Skeletal muscle tissue (tissue), 4 donors: Measurements from ENCODE around the gene PRLH. TPM values are rescaled to one million over a fixed set of nuclear protein-coding genes. Genes with fewer than 3 reads are reported as not detected.

Experiments used
- H3K27ac ChIP-seq: one replicate; pipeline ENCODE4 v1.7.0; 2013; ENCODE audit warnings: mild to moderate bottlenecking, low read depth, low read length, inconsistent platforms
- H3K27me3 ChIP-seq, 3 donors: one replicate each; pipeline ENCODE4 v1.7.0; 2013; ENCODE audit warnings: low read length in 3 of 3; ENCODE audit not compliant: control insufficient read depth in 3 of 3, insufficient read depth in 3 of 3
- H3K36me3 ChIP-seq, 3 donors: one replicate each; pipeline ENCODE4 v1.7.0; 2013; ENCODE audit warnings: low read length in 3 of 3; ENCODE audit not compliant: control insufficient read depth in 3 of 3, insufficient read depth in 3 of 3
- H3K4me1 ChIP-seq, 3 donors: one replicate each; pipeline ENCODE4 v1.7.0; 2013; ENCODE audit warnings: low read length in 3 of 3, mild to moderate bottlenecking in 3 of 3; ENCODE audit not compliant: control insufficient read depth in 3 of 3, insufficient read depth in 3 of 3
- H3K4me3 ChIP-seq, 3 donors: one replicate each; pipeline ENCODE4 v1.7.0; 2013; ENCODE audit warnings: low read length in 3 of 3
- H3K9ac ChIP-seq, 3 donors: one replicate each; pipeline ENCODE4 v1.7.0; 2013; ENCODE audit warnings: low read length in 3 of 3, mild to moderate bottlenecking in 3 of 3, moderate library complexity in 2 of 3, low read depth in 1 of 3
- H3K9me3 ChIP-seq, 3 donors: one replicate each; pipeline ENCODE4 v1.7.0; 2013; ENCODE audit warnings: low read length in 3 of 3; ENCODE audit not compliant: control insufficient read depth in 3 of 3
- total RNA-seq: library from RNA; depleted of rRNA; stranded (reverse); fragments of >200 nt; gene quantifications from one replicate; pipeline ENCODE4 v1.2.3, GENCODE V29; 2014
- donor health status: Osteomylitis.

PRLH gene
- total RNA-seq, 1 donor from 2014 or later: not detected

GRCh38 chr2:237571551-237571950 is 5.2 kb downstream of the PRLH start:
- Histone ChIP-seq H3K27ac (no peak overlapping the region), H3K36me3 (no peaks in the 10 kb centered on the region), H3K4me3 (no peak overlapping the region), H3K27me3 (peaks cover 0 to 7% (median 6%) of the 10 kb centered on the region in 3 donors), H3K9ac (peak overlapping the region in 1 of 3 donors; percentile 33), H3K9me3 (no peaks in the 10 kb centered on the region), H3K4me1 (peaks cover 11 to 18% (median 13%) of the 10 kb centered on the region in 3 donors)

- H3K4me3 ChIP-seq: peak overlapping the region; percentile 27 to 69 (median 57)
- H3K27ac ChIP-seq: no peak overlapping the region
- peaks cover 0 to 7% (median 6%) of the 10 kb centered on the region in 3 donors for H3K27me3 ChIP-seq
- peaks cover 11 to 18% (median 13%) of the 10 kb centered on the region in 3 donors for H3K4me1 ChIP-seq
- H3K9me3 ChIP-seq: no peaks in the 10 kb centered on the region
- H3K9ac ChIP-seq: peak overlapping the region; percentile 23 to 67 (median 58)
- H3K36me3 ChIP-seq: no peaks in the 10 kb centered on the region
These were observed 5.8 kb downstream of the PRLH start for GRCh38 chr2:237572021-237572741.

- H3K4me3 ChIP-seq: no peak overlapping the region
- peak overlapping the region in 1 of 3 donors; percentile 67 for H3K9ac ChIP-seq
- H3K27me3 ChIP-seq: peaks cover 0 to 7% (median 6%) of the 10 kb centered on the region in 3 donors
- no peak overlapping the region for H3K27ac ChIP-seq
- H3K9me3 ChIP-seq: no peaks in the 10 kb centered on the region
- H3K4me1 ChIP-seq: peaks cover 11 to 18% (median 13%) of the 10 kb centered on the region in 3 donors
- no peaks in the 10 kb centered on the region for H3K36me3 ChIP-seq
These were observed 6.3 kb downstream of the PRLH start for GRCh38 chr2:237572742-237573101.

- peaks cover 11 to 18% (median 13%) of the 10 kb centered on the region in 3 donors for H3K4me1 ChIP-seq
- H3K9me3 ChIP-seq: no peaks in the 10 kb centered on the region
- no peak overlapping the region for H3K27ac ChIP-seq
- no peak overlapping the region for H3K9ac ChIP-seq
- no peaks in the 10 kb centered on the region for H3K27me3 ChIP-seq
- H3K4me3 ChIP-seq: no peak overlapping the region
- no peaks in the 10 kb centered on the region for H3K36me3 ChIP-seq
These were observed 7.5 kb downstream of the PRLH start for GRCh38 chr2:237573721-237574415.

DNA sequence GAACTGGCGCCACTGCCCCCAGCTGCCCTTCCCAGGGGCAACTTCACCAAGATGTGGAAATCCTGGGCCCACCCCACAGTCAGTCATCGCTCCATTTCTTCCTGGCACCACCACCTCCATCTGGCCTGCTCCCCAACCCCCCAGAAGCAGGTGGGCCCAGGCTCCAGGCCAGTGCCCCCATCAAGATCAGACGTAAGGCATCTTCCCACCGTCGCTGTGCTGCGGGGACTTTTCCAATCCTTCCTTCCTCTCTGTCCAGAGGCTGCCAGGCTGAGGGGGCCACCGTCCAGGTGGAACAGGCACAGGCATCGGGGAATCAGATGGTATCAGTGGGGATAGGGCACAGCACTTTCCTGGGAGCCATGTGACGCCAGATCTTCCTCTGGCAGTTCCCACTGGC is 8.1 kb downstream of the PRLH start:
- H3K27ac ChIP-seq: no peak overlapping the region
- H3K9me3 ChIP-seq: no peaks in the 10 kb centered on the region
- no peaks in the 10 kb centered on the region for H3K36me3 ChIP-seq
- H3K27me3 ChIP-seq: no peaks in the 10 kb centered on the region
- peaks cover 11 to 18% (median 13%) of the 10 kb centered on the region in 3 donors for H3K4me1 ChIP-seq
- no peak overlapping the region for H3K9ac ChIP-seq
- H3K4me3 ChIP-seq: no peak overlapping the region

DNA sequence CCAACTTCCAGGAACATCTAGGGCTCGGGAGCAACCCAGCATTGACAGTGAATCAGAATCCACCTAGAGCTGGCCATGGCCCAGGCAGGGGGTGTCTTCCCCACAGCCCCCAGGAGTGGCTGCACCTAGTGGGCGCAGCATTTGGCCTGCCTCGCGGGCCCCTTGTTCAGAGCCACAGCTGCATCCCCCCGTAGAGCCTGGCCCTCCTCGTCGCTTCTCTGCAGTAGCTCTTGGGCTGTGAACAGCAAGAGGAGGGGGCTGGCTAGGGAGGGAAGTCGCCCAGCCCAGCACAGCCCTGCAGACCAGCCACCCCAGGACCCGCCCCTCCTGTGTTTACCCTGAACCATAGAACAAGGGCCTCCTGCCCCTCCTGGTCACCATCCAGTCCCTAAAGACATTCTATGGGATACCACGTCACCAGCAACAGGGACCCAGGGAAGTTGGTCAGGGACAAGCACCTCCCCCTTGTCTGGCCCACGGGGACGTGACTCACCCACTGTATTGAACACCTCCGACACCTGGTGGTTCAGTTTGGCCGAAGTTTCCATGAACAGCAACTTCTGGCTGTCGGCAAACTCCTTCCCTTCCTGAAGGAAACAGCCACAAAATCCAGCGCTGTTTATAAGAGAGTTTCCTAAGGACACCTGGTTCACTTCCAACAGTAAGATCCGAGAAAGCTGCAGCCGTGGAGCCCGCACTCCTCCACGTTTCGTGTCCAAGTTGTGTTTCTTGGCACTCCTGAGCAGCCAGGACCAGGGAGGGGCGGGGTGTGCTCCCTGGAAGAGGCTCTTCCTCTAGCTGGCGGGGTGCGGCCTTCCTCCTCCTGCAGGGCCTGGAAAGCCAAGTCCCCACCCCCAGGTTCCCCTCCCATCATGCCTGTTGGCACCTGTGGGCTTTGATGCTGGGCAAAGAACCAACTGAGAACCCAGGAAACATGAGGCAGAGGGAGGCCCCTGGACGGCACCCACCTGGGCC is 8.8 kb downstream of the PRLH start:
- Histone ChIP-seq H3K27me3 (no peaks in the 10 kb centered on the region), H3K36me3 (no peaks in the 10 kb centered on the region), H3K4me1 (peaks cover 11 to 18% (median 13%) of the 10 kb centered on the region in 3 donors), H3K9me3 (no peaks in the 10 kb centered on the region), H3K4me3 (no peak overlapping the region), H3K27ac (peak overlapping the region; percentile 40), H3K9ac (no peak overlapping the region)

DNA sequence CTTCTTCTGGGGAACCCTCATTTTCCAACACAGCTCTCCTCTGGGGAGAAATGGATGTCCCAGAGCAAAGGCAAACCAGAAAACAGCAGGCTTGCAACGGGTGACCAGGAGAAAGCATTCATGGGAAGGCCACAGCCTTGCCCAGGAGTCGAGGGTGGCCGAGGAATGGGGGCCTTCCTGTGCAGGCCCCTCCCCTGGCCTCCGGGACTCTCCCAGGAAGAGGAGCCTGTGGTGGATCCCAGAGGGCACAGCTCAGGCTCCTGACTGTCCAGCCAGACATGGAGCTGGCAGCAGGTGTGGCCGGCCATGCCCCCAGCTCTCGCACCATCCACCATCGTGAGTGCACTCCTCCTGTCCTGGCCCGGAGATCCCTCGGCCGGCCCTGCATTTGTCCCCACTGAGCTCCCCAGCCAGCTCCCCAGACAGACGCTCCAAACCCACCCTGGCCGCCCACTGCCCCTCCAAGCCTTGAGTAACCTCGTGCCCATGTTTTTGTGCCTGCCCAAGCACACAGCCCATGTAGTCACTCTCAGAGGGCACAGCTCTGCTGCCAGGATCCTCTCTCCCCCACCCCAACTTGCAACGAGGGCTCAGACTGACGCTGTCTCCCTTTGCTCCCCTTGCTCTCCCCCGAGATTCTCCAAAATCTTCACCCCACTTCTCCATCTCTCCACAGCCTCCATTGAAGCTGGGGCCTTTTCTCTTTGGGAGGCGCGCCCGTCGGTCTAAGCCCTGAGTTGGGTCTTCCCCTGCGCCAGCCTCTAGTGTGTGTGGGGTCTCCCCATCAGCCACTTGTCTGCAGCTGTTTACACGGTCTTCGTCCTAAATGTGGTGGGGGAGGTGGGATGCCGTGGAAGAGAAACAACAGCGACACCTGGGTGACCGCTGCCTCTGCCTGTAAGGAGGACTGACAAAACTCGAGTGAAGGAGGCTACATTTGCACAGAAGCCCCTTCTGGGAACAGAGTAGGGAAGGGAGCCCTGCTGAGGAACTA is 9.8 kb downstream of the PRLH start:
- no peak overlapping the region for H3K9ac ChIP-seq
- no peaks in the 10 kb centered on the region for H3K9me3 ChIP-seq
- no peak overlapping the region for H3K4me3 ChIP-seq
- H3K27ac ChIP-seq: no peak overlapping the region
- H3K4me1 ChIP-seq: peaks cover 11 to 18% (median 13%) of the 10 kb centered on the region in 3 donors
- H3K36me3 ChIP-seq: no peaks in the 10 kb centered on the region
- no peaks in the 10 kb centered on the region for H3K27me3 ChIP-seq

DNA sequence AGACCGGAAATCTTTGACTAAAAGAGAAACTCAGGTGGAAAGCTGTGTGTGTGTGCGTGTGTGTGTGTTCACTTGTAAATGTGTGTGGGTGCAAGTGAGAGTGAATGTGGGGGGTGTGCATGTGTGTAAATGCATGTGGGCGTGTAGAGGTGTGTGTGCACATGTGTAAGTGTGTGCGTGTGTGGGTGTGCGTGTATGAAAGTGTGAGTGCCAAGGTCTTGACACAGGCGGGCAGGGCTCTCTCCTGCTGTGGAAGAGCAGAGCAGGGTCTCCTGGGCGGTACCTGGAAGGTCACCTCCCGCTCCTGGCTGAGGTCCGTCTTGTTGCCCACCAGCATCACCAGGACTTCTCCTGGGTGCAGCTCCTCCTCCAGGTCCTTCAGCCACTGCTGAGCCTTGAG is 10.6 kb downstream of the PRLH start:
- H3K4me3 ChIP-seq: no peak overlapping the region
- no peaks in the 10 kb centered on the region for H3K36me3 ChIP-seq
- H3K27ac ChIP-seq: no peak overlapping the region
- H3K9ac ChIP-seq: no peak overlapping the region
- H3K27me3 ChIP-seq: no peaks in the 10 kb centered on the region
- H3K9me3 ChIP-seq: no peaks in the 10 kb centered on the region
- H3K4me1 ChIP-seq: peaks cover 12 to 20% (median 14%) of the 10 kb centered on the region in 3 donors

DNA sequence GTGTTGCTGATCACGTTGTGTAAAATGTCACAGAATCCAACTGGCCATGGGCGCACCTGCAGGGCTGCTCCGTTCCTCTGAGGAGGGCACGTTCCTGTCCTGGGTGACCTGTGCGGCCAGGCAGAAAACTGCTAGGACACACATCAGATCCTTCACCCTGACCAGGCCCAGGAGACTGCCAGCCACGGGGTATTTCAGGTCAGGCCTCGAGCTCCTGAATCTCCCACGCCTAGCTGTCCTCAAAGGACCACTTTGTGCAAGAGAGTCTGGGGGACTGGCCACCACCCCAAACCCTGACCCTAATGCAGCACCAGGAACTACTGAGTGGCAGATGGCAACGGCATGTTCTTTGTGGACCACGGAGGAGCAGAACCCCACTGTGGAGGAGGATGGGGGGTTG is 11.1 kb downstream of the PRLH start:
- H3K36me3 ChIP-seq: no peaks in the 10 kb centered on the region
- H3K9me3 ChIP-seq: no peaks in the 10 kb centered on the region
- H3K4me3 ChIP-seq: no peak overlapping the region
- no peaks in the 10 kb centered on the region for H3K27me3 ChIP-seq
- H3K4me1 ChIP-seq: peaks cover 13 to 20% (median 14%) of the 10 kb centered on the region in 3 donors
- H3K27ac ChIP-seq: no peak overlapping the region
- no peak overlapping the region for H3K9ac ChIP-seq
